Stomach smooth muscle (tissue), 2 donors: ENCODE data around the gene PNLIPRP3.
"Not testable (repeated sequence)": the region's sequence is repeated elsewhere in the genome, so short reads cannot be mapped to it uniquely, and the experiment has no call there.

Experiments used
- H3K27ac ChIP-seq: one replicate; pipeline ENCODE4 v1.7.0; 2013; ENCODE audit warnings: mild to moderate bottlenecking, low read length, inconsistent platforms
- H3K27me3 ChIP-seq, 2 donors: one replicate each; pipeline ENCODE4 v1.7.0; 2013; ENCODE audit warnings: low read length in 2 of 2; ENCODE audit not compliant: insufficient read depth in 2 of 2, control insufficient read depth in 1 of 2
- H3K36me3 ChIP-seq, 2 donors: one replicate each; pipeline ENCODE4 v1.7.0; 2013; ENCODE audit warnings: low read length in 2 of 2; ENCODE audit not compliant: control insufficient read depth in 2 of 2, insufficient read depth in 2 of 2
- H3K4me1 ChIP-seq: one replicate; pipeline ENCODE4 v1.7.0; 2013; ENCODE audit warnings: low read length; ENCODE audit not compliant: control insufficient read depth, insufficient read depth
- H3K4me3 ChIP-seq, 2 donors: one replicate each; pipeline ENCODE4 v1.7.0; 2013; ENCODE audit warnings: low read length in 2 of 2
- H3K9ac ChIP-seq, 2 donors: one replicate each; pipeline ENCODE4 v1.7.0; 2013; ENCODE audit warnings: low read length in 2 of 2, mild to moderate bottlenecking in 1 of 2
- H3K9me3 ChIP-seq, 2 donors: one replicate each; pipeline ENCODE4 v1.7.0; 2013; ENCODE audit warnings: low read length in 2 of 2; ENCODE audit not compliant: control insufficient read depth in 2 of 2
- donor health status: healthy.
- donor health status: Pancreatic carcinoma.

PNLIPRP3 gene

GRCh38 chr10:116427671-116428070, at the start of gene PNLIPRP3:
Gene PNLIPRP3, plus strand, starts transcription at chr10:116427847. Its CDS starts 166 bp downstream, at chr10:116428013.
- Histone ChIP-seq H3K27ac (no peak within 1 kb of the TSS), H3K4me1 (no peaks in the 10 kb centered on the region), H3K9ac (no peak within 1 kb of the TSS), H3K9me3 (no peaks in the 10 kb centered on the region), H3K4me3 (no peak within 1 kb of the TSS), H3K27me3 (no peaks in the 10 kb centered on the region), H3K36me3 (no peaks in the 10 kb centered on the region)

- Histone ChIP-seq H3K4me1 (no peaks in the 10 kb centered on the region), H3K36me3 (no peaks in the 10 kb centered on the region), H3K27me3 (no peaks in the 10 kb centered on the region), H3K4me3 (no peak overlapping the region), H3K9me3 (no peaks in the 10 kb centered on the region), H3K9ac (no peak overlapping the region), H3K27ac (no peak overlapping the region)
These were observed 45.4 kb upstream of the PNLIPRP3 start for GRCh38 chr10:116382290-116382689.

GRCh38 chr10:116385311-116385710, 42.3 kb upstream of the PNLIPRP3 start:
- H3K4me3 ChIP-seq: no peak overlapping the region
- H3K9ac ChIP-seq: no peak overlapping the region
- H3K4me1 ChIP-seq: no peaks in the 10 kb centered on the region
- no peaks in the 10 kb centered on the region for H3K27me3 ChIP-seq
- no peaks in the 10 kb centered on the region for H3K9me3 ChIP-seq
- H3K27ac ChIP-seq: no peak overlapping the region
- H3K36me3 ChIP-seq: no peaks in the 10 kb centered on the region

GRCh38 chr10:116385994-116386809, 41.4 kb upstream of the PNLIPRP3 start:
- no peak overlapping the region for H3K4me3 ChIP-seq
- H3K9ac ChIP-seq: no peak overlapping the region
- H3K27ac ChIP-seq: no peak overlapping the region
- H3K9me3 ChIP-seq: no peaks in the 10 kb centered on the region
- no peaks in the 10 kb centered on the region for H3K27me3 ChIP-seq
- H3K4me1 ChIP-seq: no peaks in the 10 kb centered on the region
- H3K36me3 ChIP-seq: no peaks in the 10 kb centered on the region

- not testable (repeated sequence) for H3K9me3 ChIP-seq, H3K4me3 ChIP-seq, H3K36me3 ChIP-seq, H3K27ac ChIP-seq, H3K9ac ChIP-seq, H3K4me1 ChIP-seq, H3K27me3 ChIP-seq
These were observed 34.3 kb upstream of the PNLIPRP3 start for GRCh38 chr10:116393246-116393831.

DNA sequence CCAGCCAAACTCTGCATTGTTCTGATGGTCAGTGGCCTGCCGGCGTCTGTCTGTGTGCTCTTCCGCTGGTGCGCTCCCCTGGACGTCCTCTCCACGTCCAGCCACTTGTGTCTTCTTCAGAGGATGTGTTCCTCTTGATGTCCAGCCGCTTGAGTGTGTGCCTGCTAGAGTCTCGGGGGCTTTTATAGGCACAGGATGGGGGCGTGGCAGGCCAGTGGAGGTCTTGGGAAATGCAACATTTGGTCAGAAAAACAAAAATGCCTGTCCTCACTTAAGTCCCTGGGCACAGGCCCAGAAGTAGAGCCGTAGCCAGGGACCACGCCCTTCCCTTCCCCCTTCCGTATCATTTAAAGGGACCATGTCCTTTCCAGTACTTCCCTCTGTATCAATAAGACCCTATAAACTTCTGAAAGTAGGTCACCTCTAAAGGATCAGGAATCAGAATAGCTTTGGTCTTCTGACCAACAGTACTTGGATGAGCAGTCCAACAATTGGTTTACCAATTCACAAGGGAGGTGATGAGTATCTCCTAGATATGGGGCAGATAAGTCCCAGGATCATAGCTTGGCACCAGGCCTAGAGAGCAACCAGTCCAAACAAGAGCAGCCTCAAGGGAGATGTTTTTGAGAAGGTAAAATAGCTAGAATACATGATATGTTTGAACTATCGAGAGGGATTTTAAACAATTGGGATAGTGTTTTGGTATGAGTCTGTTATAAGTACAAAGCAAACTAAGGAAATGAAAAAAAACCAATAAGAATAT, 32.2 kb upstream of the PNLIPRP3 start:
- H3K4me1 ChIP-seq: no peaks in the 10 kb centered on the region
- no peak overlapping the region for H3K27ac ChIP-seq
- no peaks in the 10 kb centered on the region for H3K36me3 ChIP-seq
- H3K4me3 ChIP-seq: no peak overlapping the region
- no peaks in the 10 kb centered on the region for H3K27me3 ChIP-seq
- H3K9ac ChIP-seq: no peak overlapping the region
- H3K9me3 ChIP-seq: no peaks in the 10 kb centered on the region

GRCh38 chr10:116398224-116398623, 29.4 kb upstream of the PNLIPRP3 start:
- H3K27me3 ChIP-seq: no peaks in the 10 kb centered on the region
- H3K9me3 ChIP-seq: no peaks in the 10 kb centered on the region

GRCh38 chr10:116402858-116403257, 24.8 kb upstream of the PNLIPRP3 start:
- Histone ChIP-seq H3K9me3 (no peaks in the 10 kb centered on the region), H3K9ac (no peak overlapping the region)

More at GRCh38 chr10:116398224-116398623, 29.4 kb upstream of the PNLIPRP3 start:
- H3K4me1 ChIP-seq: no peaks in the 10 kb centered on the region
- H3K36me3 ChIP-seq: no peaks in the 10 kb centered on the region
- H3K4me3 ChIP-seq: no peak overlapping the region
- H3K9ac ChIP-seq: no peak overlapping the region
- no peak overlapping the region for H3K27ac ChIP-seq

DNA sequence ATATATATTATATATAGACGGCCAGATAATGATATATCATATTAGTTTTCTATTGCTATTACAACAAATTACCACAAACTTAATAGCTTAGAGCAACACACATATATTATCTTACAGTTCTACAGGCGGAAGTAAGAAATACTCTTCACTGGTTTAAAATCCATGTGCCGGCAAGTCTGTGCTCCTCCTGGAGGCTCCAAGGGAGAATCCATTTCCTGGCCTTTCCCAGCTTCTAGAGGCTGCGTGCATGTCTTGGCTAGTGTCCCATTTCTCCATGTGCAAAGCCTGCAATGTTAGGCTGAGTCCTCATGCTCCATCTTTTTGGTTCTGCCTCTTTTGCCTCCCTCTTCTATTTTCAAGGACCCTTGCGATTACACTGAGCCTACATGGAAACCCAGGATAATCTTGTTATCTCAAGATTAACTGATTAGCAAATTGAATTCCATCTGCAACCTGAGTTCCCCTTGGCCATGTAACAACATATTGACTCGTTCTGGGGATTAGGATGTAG, 23.9 kb upstream of the PNLIPRP3 start:
- no peaks in the 10 kb centered on the region for H3K36me3 ChIP-seq
- no peaks in the 10 kb centered on the region for H3K4me1 ChIP-seq
- H3K9ac ChIP-seq: no peak overlapping the region
- H3K27me3 ChIP-seq: no peaks in the 10 kb centered on the region
- H3K4me3 ChIP-seq: no peak overlapping the region
- no peak overlapping the region for H3K27ac ChIP-seq
- H3K9me3 ChIP-seq: no peaks in the 10 kb centered on the region

More at GRCh38 chr10:116402858-116403257, 24.8 kb upstream of the PNLIPRP3 start:
- H3K36me3 ChIP-seq: no peaks in the 10 kb centered on the region
- no peak overlapping the region for H3K27ac ChIP-seq
- H3K27me3 ChIP-seq: no peaks in the 10 kb centered on the region
- no peak overlapping the region for H3K4me3 ChIP-seq
- no peaks in the 10 kb centered on the region for H3K4me1 ChIP-seq

DNA sequence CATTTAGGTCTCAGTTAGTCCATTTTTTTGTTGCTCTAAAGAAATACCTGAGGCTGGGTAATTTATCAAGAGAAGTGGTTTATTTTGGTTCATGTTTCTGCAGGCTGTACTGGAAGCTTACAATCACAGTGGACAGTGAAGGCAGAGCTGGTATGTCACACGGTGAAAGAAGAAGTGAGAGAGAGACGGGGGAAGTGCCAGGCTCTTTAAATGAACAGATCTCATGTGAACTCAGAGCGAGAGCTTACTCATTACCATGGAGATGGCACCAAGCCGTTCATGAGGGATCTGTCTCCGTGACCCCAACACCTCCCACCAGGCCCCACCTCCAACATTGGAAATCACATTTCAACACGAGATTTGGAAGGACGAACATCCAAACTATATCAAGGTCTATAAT, 18.9 kb upstream of the PNLIPRP3 start:
- Histone ChIP-seq H3K36me3 (no peaks in the 10 kb centered on the region), H3K9ac (no peak overlapping the region), H3K27ac (no peak overlapping the region), H3K4me1 (no peaks in the 10 kb centered on the region), H3K9me3 (no peaks in the 10 kb centered on the region), H3K4me3 (no peak overlapping the region), H3K27me3 (no peaks in the 10 kb centered on the region)
